Measurements from ENCODE around the gene EVPL. TPM values are rescaled to one million over a fixed set of nuclear protein-coding genes. Genes with fewer than 3 reads are reported as not detected.

EVPL gene
- total and polyA plus RNA-seq, 12 donors: 0.04 to 0.31 (median 0.05) TPM; not detected in 6

GRCh38 chr17:75991396-75991795 lies 35.7 kb downstream of the EVPL start:
- H3K4me1 ChIP-seq: peaks cover 0 to 3% (median 0%) of the 10 kb centered on the region in 9 donors
- no peaks in the 10 kb centered on the region for H3K9me3 ChIP-seq
- TF ChIP-seq, protein P1, sequence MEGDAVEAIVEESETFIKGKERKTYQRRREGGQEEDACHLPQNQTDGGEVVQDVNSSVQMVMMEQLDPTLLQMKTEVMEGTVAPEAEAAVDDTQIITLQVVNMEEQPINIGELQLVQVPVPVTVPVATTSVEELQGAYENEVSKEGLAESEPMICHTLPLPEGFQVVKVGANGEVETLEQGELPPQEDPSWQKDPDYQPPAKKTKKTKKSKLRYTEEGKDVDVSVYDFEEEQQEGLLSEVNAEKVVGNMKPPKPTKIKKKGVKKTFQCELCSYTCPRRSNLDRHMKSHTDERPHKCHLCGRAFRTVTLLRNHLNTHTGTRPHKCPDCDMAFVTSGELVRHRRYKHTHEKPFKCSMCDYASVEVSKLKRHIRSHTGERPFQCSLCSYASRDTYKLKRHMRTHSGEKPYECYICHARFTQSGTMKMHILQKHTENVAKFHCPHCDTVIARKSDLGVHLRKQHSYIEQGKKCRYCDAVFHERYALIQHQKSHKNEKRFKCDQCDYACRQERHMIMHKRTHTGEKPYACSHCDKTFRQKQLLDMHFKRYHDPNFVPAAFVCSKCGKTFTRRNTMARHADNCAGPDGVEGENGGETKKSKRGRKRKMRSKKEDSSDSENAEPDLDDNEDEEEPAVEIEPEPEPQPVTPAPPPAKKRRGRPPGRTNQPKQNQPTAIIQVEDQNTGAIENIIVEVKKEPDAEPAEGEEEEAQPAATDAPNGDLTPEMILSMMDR (IDR thresholded peaks at IDR 0.05): no peak
- H3K27ac ChIP-seq: no peak overlapping the region
- intact Hi-C loops (cut with DNase I): loop anchor here in 1 of 10 donors (5.0 kb wide), 1 partner anchor 79 kb away; no protein-coding TSS in a partner anchor
- peaks cover 0 to 71% (median 0%) of the 10 kb centered on the region in 9 donors for H3K36me3 ChIP-seq
- DNase-seq (no peak), ATAC-seq (no peak)
- no peaks in the 10 kb centered on the region for H3K27me3 ChIP-seq
- WGBS, 2 donors: 92 to 96% methylated on average over 9 of the region's 9 CpGs
- H3K4me3 ChIP-seq: no peak overlapping the region

DNA sequence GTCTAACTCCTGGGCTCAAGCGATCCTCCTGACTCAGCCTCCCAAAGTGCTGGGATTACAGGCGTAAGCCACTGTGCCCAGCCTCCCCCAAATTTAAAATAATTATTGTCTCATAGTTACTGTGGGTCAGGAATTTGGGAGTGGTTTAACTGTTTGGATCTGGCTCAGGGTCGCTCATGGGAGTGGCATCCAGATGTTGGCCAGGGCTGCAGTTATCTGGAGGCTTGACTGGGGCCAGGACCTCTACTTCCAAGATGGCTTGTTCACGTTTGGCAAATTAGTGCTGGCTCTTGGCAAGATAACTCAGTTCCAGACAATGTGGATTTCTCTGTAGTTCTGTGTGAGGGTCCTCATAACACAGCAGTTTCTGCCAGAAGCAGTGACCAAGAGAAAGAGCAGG lies 40.1 kb downstream of the EVPL start:
- intact Hi-C loops (cut with DNase I): loop anchor here in 1 of 10 donors (10.0 kb wide), 1 partner anchor 82 kb away; the partner anchor contains the start of gene MRPL38
- TF ChIP-seq, protein P1 (IDR thresholded peaks at IDR 0.05): no peak

GRCh38 chr17:75985986-75986385 lies 41.1 kb downstream of the EVPL start:
- 91 to 93% methylated on average over 4 of the region's 4 CpGs for WGBS, 2 donors
- Histone ChIP-seq H3K27ac (no peak overlapping the region), H3K4me1 (peaks cover 0 to 33% (median 3%) of the 10 kb centered on the region in 9 donors), H3K36me3 (peaks cover 0 to 24% (median 0%) of the 10 kb centered on the region in 9 donors), H3K4me3 (no peak overlapping the region), H3K27me3 (no peaks in the 10 kb centered on the region), H3K9me3 (no peaks in the 10 kb centered on the region)
- ATAC-seq (no peak), DNase-seq (no peak)
- TF ChIP-seq, protein P1 (IDR thresholded peaks at IDR 0.05): no peak
- intact Hi-C loops (cut with DNase I): loop anchor here in 1 of 10 donors (10.0 kb wide), 1 partner anchor 81 kb away; the partner anchor contains the start of gene MRPL38

More for the DNA sequence above, 40.1 kb downstream of the EVPL start:
- Histone ChIP-seq H3K36me3 (peaks cover 0 to 35% (median 0%) of the 10 kb centered on the region in 9 donors), H3K4me1 (peaks cover 0 to 23% (median 0%) of the 10 kb centered on the region in 9 donors), H3K27ac (no peak overlapping the region), H3K27me3 (no peaks in the 10 kb centered on the region), H3K9me3 (no peaks in the 10 kb centered on the region), H3K4me3 (no peak overlapping the region)
- no peak for DNase-seq
- 82 to 84% methylated on average over 4 of the region's 4 CpGs for WGBS, 2 donors
- no peak for ATAC-seq

- Histone ChIP-seq H3K36me3 (peaks cover 0 to 18% (median 0%) of the 10 kb centered on the region in 9 donors), H3K27ac (no peak overlapping the region), H3K9me3 (no peaks in the 10 kb centered on the region), H3K27me3 (no peaks in the 10 kb centered on the region), H3K4me1 (peaks cover 0 to 45% (median 15%) of the 10 kb centered on the region in 9 donors), H3K4me3 (no peak overlapping the region)
- 73 to 76% methylated on average over 6 of the region's 6 CpGs for WGBS, 2 donors
- intact Hi-C loops (cut with DNase I): loop anchor here in 2 of 10 donors (5.0 to 10.0 kb wide), 2 partner anchors 46 to 79 kb away; partner anchors contain the start of gene MRPL38 (in 1 of the 2)
- TF ChIP-seq, protein P1 (IDR thresholded peaks at IDR 0.05): no peak
- ATAC-seq: no peak
- DNase-seq: no peak
Observed at GRCh38 chr17:75983501-75984181, 43.5 kb downstream of the EVPL start.

All from heart right ventricle (tissue), 16 donors.